ENCODE data around the gene STK24.

GRCh38 chr13:98577836-98578285 lies 954 bp upstream of the STK24 start:
- TF ChIP-seq, protein P1, sequence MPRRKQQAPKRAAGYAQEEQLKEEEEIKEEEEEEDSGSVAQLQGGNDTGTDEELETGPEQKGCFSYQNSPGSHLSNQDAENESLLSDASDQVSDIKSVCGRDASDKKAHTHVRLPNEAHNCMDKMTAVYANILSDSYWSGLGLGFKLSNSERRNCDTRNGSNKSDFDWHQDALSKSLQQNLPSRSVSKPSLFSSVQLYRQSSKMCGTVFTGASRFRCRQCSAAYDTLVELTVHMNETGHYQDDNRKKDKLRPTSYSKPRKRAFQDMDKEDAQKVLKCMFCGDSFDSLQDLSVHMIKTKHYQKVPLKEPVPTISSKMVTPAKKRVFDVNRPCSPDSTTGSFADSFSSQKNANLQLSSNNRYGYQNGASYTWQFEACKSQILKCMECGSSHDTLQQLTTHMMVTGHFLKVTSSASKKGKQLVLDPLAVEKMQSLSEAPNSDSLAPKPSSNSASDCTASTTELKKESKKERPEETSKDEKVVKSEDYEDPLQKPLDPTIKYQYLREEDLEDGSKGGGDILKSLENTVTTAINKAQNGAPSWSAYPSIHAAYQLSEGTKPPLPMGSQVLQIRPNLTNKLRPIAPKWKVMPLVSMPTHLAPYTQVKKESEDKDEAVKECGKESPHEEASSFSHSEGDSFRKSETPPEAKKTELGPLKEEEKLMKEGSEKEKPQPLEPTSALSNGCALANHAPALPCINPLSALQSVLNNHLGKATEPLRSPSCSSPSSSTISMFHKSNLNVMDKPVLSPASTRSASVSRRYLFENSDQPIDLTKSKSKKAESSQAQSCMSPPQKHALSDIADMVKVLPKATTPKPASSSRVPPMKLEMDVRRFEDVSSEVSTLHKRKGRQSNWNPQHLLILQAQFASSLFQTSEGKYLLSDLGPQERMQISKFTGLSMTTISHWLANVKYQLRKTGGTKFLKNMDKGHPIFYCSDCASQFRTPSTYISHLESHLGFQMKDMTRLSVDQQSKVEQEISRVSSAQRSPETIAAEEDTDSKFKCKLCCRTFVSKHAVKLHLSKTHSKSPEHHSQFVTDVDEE (CRISPR knock-in tag; IDR thresholded peaks at IDR 0.05), result no peak
- TF ChIP-seq ZFP30 (CRISPR knock-in tag; IDR thresholded peaks at IDR 0.05) (no peak), BACH2 (CRISPR knock-in tag; IDR thresholded peaks at IDR 0.05; ENCODE audit: borderline replicate concordance) (no peak), TOX (CRISPR knock-in tag; IDR thresholded peaks at IDR 0.05; ENCODE audit: borderline replicate concordance) (no peak), ZFP3 (CRISPR knock-in tag; IDR thresholded peaks at IDR 0.05) (no peak)
